COR-L47 (cell line): ENCODE measurements around the gene KLF11.
A peak's percentile ranks its signal among the peaks of the same experiment; 100 is the strongest.

Source experiments
- DNase-seq: peaks from one replicate; lab custom pipeline; 2025; lab: John Stamatoyannopoulos, UW

The KLF11 gene

GRCh38 chr2:10042301-10043161 lies 819 bp upstream of the KLF11 start:
- DNase-seq = no peak

- DNase-seq = peak; percentile 92
Observed at GRCh38 chr2:10043906-10044601, 704 bp downstream of the KLF11 start.

GRCh38 chr2:10045561-10046355 lies 2.4 kb downstream of the KLF11 start:
- no peak for DNase-seq

GRCh38 chr2:10046931-10047330 lies 3.6 kb downstream of the KLF11 start:
- no peak for DNase-seq

GRCh38 chr2:10047616-10048500 lies 4.5 kb downstream of the KLF11 start:
- no peak for DNase-seq

GRCh38 chr2:10048501-10049171 lies 5.3 kb downstream of the KLF11 start:
- peak; percentile 19 for DNase-seq

- DNase-seq = no peak
Observed at GRCh38 chr2:10052216-10052615, 8.9 kb downstream of the KLF11 start.

- no peak for DNase-seq
Observed at GRCh38 chr2:10053351-10053750, 10.0 kb downstream of the KLF11 start.

GRCh38 chr2:10054424-10054823 lies 11.1 kb downstream of the KLF11 start:
- no peak for DNase-seq

- DNase-seq = no peak
Observed at GRCh38 chr2:10054976-10055375, 11.6 kb downstream of the KLF11 start.

- no peak for DNase-seq
Observed at GRCh38 chr2:10056439-10056838, 13.1 kb downstream of the KLF11 start.

- DNase-seq = no peak
Observed at GRCh38 chr2:10057231-10058107, 14.1 kb downstream of the KLF11 start.

- no peak for DNase-seq
Observed at GRCh38 chr2:10058251-10059015, 15.1 kb downstream of the KLF11 start.

- DNase-seq = no peak
Observed at GRCh38 chr2:10059016-10059351, 15.6 kb downstream of the KLF11 start.

- DNase-seq = no peak
Observed at GRCh38 chr2:10059552-10060335, 16.4 kb downstream of the KLF11 start.

GRCh38 chr2:10061221-10061925 lies 18.0 kb downstream of the KLF11 start:
- no peak for DNase-seq

- no peak for DNase-seq
Observed at GRCh38 chr2:10062931-10063365, 19.6 kb downstream of the KLF11 start.

GRCh38 chr2:10063566-10063965 lies 20.2 kb downstream of the KLF11 start:
- DNase-seq = no peak
